ENCODE measurements around the gene CREBBP. TPM values are rescaled to one million over a fixed set of nuclear protein-coding genes. Genes with fewer than 3 reads are reported as not detected.
"Not testable (repeated sequence)": the region's sequence is repeated elsewhere in the genome, so short reads cannot be mapped to it uniquely, and the experiment has no call there.

Gene CREBBP
- total RNA-seq, 1 donor: 28.2 TPM

DNA sequence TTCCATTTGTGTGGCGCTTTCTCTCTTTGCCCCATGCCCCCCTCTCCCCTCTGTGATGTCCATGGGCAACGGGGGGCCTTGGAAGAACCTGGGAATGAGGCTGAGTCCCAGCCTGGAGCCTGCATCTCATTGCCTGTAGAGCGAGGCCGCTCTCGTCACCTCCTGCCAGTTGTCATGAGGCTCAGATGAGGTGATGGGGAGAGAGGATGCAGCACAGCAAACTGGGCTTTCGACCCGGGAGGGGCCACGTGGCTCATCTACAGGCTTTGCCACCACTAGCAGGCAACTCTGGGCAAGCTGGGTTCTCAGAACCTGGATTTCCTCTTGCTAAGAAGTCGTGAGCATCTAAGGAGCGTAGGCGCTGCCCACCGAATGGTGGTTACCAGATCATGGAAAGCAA is 31.9 kb upstream of the CREBBP start:
- Histone ChIP-seq H3K4me1 (ENCODE audit: insufficient read depth, low read length) (no peaks in the 10 kb centered on the region), H4K20me1 (ENCODE audit: insufficient read depth, low read length) (no peaks in the 10 kb centered on the region), H3K79me2 (ENCODE audit: insufficient read depth, low read length) (no peaks in the 10 kb centered on the region), H3K9me3 (ENCODE audit: low read depth, low read length) (no peaks in the 10 kb centered on the region), H3K27me3 (ENCODE audit: insufficient read depth, low read length) (no peaks in the 10 kb centered on the region), H3K4me3 (ENCODE audit: insufficient read depth, low read length) (no peak overlapping the region), H2AFZ (ENCODE audit: low read length) (no peak overlapping the region), H3K4me2 (ENCODE audit: insufficient read depth, low read length) (no peak overlapping the region), H3K27ac (ENCODE audit: low read depth, low read length) (no peak overlapping the region), H3K36me3 (ENCODE audit: insufficient read depth, low read length) (no peaks in the 10 kb centered on the region)
- DNase-seq (ENCODE audit: insufficient read length, low spot score, missing footprints): no peak
- TF ChIP-seq, protein P1, sequence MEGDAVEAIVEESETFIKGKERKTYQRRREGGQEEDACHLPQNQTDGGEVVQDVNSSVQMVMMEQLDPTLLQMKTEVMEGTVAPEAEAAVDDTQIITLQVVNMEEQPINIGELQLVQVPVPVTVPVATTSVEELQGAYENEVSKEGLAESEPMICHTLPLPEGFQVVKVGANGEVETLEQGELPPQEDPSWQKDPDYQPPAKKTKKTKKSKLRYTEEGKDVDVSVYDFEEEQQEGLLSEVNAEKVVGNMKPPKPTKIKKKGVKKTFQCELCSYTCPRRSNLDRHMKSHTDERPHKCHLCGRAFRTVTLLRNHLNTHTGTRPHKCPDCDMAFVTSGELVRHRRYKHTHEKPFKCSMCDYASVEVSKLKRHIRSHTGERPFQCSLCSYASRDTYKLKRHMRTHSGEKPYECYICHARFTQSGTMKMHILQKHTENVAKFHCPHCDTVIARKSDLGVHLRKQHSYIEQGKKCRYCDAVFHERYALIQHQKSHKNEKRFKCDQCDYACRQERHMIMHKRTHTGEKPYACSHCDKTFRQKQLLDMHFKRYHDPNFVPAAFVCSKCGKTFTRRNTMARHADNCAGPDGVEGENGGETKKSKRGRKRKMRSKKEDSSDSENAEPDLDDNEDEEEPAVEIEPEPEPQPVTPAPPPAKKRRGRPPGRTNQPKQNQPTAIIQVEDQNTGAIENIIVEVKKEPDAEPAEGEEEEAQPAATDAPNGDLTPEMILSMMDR (IDR thresholded peaks at IDR 0.05; ENCODE audit: extremely low read depth, low read depth, low read length): no peak

DNA sequence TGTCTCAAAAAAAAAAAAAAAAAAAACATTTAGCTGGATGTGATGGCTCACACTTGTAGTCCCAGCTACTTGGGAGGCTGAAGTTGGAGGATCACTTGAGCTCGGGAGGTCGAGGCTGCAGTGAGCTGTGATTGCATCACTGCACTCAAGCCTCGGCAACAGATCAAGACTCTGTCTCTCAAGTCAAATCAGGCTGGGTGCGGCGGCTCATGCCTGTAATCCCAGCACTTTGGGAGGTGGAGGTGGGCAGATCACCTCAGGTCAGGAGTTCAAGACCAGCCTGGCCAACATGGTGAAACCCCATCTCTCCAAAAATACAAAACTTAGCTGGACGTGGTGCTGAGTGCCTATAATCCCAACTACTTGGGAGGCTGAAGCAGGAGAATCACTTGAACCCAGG is 31.2 kb upstream of the CREBBP start:
- H3K9me3 ChIP-seq (ENCODE audit: low read depth, low read length); DNase-seq (ENCODE audit: insufficient read length, low spot score, missing footprints); H3K36me3 ChIP-seq (ENCODE audit: insufficient read depth, low read length); H3K4me2 ChIP-seq (ENCODE audit: insufficient read depth, low read length); H3K79me2 ChIP-seq (ENCODE audit: insufficient read depth, low read length); H2AFZ ChIP-seq (ENCODE audit: low read length); H3K4me1 ChIP-seq (ENCODE audit: insufficient read depth, low read length); H3K27ac ChIP-seq (ENCODE audit: low read depth, low read length); H3K4me3 ChIP-seq (ENCODE audit: insufficient read depth, low read length); H4K20me1 ChIP-seq (ENCODE audit: insufficient read depth, low read length); H3K27me3 ChIP-seq (ENCODE audit: insufficient read depth, low read length): not testable (repeated sequence)

DNA sequence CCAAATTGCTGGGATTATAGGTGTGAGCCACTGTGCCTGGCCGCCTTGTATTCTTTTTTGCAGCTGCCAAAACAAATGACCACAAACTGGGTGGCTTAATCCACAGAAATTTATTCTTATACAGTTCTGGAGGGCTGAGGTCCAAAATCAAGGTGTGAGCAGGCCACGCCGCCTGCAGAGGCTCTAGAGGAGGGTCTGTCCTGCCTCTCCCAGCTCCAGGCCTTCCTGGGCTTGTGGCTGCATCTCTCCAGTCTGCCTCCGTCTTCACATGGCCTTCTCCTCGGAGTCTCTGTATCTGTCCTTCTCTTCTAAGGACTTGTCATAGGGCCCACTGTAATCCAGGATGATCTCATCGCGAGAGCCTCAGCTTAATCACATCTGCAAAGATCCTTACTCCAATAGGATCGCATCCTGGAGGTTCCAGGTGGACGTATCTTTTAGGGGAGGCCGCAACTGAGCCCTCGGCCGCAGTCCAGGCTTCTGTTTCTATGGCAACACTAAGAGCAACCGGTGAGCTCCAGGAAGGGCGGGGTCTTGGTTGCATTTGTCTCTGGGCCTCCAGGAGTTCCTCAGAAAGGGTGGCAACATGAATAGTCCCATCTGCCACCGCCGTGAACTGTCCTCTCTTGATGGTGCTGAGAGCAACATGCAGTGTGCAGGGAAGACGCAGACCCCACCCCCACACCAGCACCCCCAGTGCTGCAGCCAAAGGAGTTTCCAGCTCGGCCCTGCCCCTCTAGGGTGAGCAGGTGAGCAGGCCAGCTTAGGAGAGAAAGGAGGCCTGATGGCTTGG is 29.5 kb upstream of the CREBBP start:
- no peak for DNase-seq (ENCODE audit: insufficient read length, low spot score, missing footprints)

DNA sequence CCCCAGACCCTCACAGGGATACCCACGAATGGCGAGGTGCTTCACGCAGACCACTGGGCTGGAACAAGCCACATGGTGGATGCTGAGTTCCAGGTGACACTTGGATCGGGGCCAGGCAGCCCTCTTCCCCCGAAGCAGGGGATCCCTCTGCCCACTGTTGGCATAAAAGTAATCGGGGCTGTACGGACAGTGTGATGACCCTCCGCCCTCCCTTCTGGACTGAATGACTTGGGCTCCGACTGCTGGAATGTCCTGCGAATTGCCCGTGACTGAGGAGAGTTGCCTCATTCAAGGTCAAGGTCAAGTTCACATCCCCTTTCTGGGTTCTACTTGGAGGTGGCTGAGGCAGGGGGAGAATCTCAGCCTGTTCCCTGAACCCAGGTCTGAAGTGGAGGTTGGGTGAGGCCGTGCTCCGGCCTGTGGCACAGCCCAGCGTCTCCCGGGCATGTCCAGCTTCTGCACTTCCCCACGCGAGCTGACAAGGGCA is 28.5 kb upstream of the CREBBP start:
- no peaks in the 10 kb centered on the region for H4K20me1 ChIP-seq (ENCODE audit: insufficient read depth, low read length)
- TF ChIP-seq, protein P1 (IDR thresholded peaks at IDR 0.05; ENCODE audit: extremely low read depth, low read depth, low read length): no peak
- H3K4me2 ChIP-seq (ENCODE audit: insufficient read depth, low read length): no peak overlapping the region
- no peaks in the 10 kb centered on the region for H3K79me2 ChIP-seq (ENCODE audit: insufficient read depth, low read length)
- H3K4me3 ChIP-seq (ENCODE audit: insufficient read depth, low read length): no peak overlapping the region
- H3K27me3 ChIP-seq (ENCODE audit: insufficient read depth, low read length): no peaks in the 10 kb centered on the region
- no peak for DNase-seq (ENCODE audit: insufficient read length, low spot score, missing footprints)
- no peaks in the 10 kb centered on the region for H3K4me1 ChIP-seq (ENCODE audit: insufficient read depth, low read length)
- no peaks in the 10 kb centered on the region for H3K9me3 ChIP-seq (ENCODE audit: low read depth, low read length)
- no peaks in the 10 kb centered on the region for H3K36me3 ChIP-seq (ENCODE audit: insufficient read depth, low read length)
- no peak overlapping the region for H2AFZ ChIP-seq (ENCODE audit: low read length)
- no peak overlapping the region for H3K27ac ChIP-seq (ENCODE audit: low read depth, low read length)

More for the DNA sequence above, 29.5 kb upstream of the CREBBP start:
- TF ChIP-seq, protein P1 (IDR thresholded peaks at IDR 0.05; ENCODE audit: extremely low read depth, low read depth, low read length): no peak
- no peak overlapping the region for H3K4me2 ChIP-seq (ENCODE audit: insufficient read depth, low read length)
- no peak overlapping the region for H3K27ac ChIP-seq (ENCODE audit: low read depth, low read length)
- no peaks in the 10 kb centered on the region for H3K9me3 ChIP-seq (ENCODE audit: low read depth, low read length)
- H2AFZ ChIP-seq (ENCODE audit: low read length): no peak overlapping the region
- no peaks in the 10 kb centered on the region for H3K4me1 ChIP-seq (ENCODE audit: insufficient read depth, low read length)
- H3K4me3 ChIP-seq (ENCODE audit: insufficient read depth, low read length): no peak overlapping the region
- H3K36me3 ChIP-seq (ENCODE audit: insufficient read depth, low read length): no peaks in the 10 kb centered on the region
- no peaks in the 10 kb centered on the region for H3K27me3 ChIP-seq (ENCODE audit: insufficient read depth, low read length)
- H3K79me2 ChIP-seq (ENCODE audit: insufficient read depth, low read length): no peaks in the 10 kb centered on the region
- H4K20me1 ChIP-seq (ENCODE audit: insufficient read depth, low read length): no peaks in the 10 kb centered on the region

Measured in osteoblast (primary cell).